ENCODE data around the gene DIPK1B. TPM values are rescaled to one million over a fixed set of nuclear protein-coding genes. Genes with fewer than 3 reads are reported as not detected.

Gene DIPK1B
- total RNA-seq, 1 experiment from 2014 or later: not detected

DNA sequence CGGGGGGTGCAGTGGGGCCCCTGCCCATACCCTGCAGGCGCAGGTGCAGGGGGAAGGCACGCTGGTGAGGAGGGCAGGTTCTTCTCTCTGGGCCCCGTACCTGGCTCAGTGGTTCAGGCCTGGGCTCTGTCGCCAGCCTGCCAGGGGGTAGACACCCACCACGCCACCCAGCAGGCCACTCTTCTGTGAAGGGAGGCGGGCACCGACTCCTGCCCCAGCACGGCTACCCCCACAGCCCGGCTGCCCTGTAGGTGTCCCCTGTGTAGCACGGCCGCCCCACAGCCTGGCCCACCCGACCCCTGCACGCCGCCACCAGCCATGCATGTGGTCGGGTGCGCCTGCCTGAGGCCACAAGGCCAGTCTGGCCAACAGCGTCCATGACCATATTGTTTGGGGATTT is 34.2 kb downstream of the DIPK1B start:
- H3K36me3 Mint-ChIP-seq (ENCODE audit: insufficient read depth, unreplicated experiment): no peaks in the 10 kb centered on the region
- TF ChIP-seq CTCF (IDR thresholded peaks at IDR 0.05; ENCODE audit: unreplicated experiment): no peak
- no peak overlapping the region for H3K27ac Mint-ChIP-seq (ENCODE audit: low read depth, unreplicated experiment)
- ChIA-PET POLR2A (no interaction called here), CTCF (interaction anchor here (0.5 kb wide), 1 partner anchor 347 kb away, joined by 3 read pairs; the partner anchor contains the start of gene SNAPC4)
- H3K27me3 Mint-ChIP-seq (ENCODE audit: insufficient read depth, unreplicated experiment): peaks cover 24% of the 10 kb centered on the region
- H3K4me1 Mint-ChIP-seq (ENCODE audit: insufficient read depth, unreplicated experiment): no peaks in the 10 kb centered on the region
- DNase-seq (ENCODE audit: unreplicated experiment): no peak
- peaks cover 2% of the 10 kb centered on the region for H3K9me3 Mint-ChIP-seq (ENCODE audit: unreplicated experiment)
- H3K4me3 Mint-ChIP-seq (ENCODE audit: unreplicated experiment): no peak overlapping the region
- intact Hi-C loops (cut with micrococcal nuclease): no loop called here
- no TSS peak for BruUV-seq (replicated peaks)

DNA sequence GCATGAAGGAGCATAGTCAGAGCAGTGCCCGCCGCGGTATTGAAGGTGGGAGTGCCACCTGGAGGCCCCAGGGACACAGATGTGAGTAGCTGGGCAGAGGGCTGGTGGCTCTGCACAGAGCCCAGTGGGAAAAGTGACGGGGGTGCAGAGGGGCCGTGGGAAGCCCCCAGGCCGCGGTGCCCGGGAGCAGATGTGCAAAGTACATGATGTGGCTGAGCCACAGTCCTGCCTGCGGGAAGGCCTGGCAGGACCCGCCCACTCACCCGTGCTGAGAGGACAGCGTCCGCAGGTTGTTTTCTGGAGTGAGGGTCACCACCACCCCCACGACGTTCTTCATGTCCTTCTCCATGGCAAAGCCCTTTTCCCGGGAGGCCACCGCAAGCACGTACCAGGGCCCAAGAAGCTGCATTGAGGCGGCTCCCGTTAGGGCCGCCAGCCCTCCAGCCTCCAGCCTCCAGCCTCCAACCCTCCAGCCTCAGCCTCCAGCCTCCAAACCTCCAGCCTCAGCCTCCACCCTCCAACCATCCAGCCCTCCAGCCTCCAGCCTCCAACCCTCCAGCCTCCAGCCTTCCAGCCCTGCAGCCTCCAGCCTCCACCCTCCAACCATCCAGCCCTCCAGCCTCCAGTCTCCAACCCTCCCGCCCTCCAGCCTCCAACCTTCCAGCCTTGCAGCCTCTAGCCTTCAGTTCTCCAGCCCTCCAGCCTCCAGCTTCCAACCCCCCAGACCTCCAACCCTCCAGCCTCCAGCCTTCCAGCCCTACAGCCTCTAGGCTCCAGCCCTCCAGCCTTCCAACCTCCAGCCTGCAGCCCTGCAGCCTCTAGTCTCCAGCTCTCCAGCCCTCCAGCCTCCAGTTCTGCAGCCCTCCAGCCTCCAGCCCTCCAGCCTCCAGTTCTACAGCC is 35.0 kb downstream of the DIPK1B start:
- POLR2A ChIA-PET: no interaction called here
- no peaks in the 10 kb centered on the region for H3K36me3 Mint-ChIP-seq (ENCODE audit: insufficient read depth, unreplicated experiment)
- no peak for TF ChIP-seq CTCF (IDR thresholded peaks at IDR 0.05; ENCODE audit: unreplicated experiment)

GRCh38 chr9:136748201-136748600 is 35.8 kb downstream of the DIPK1B start, which contains the start of gene LCN6:
Gene LCN6, minus strand, starts transcription at chr9:136748525. Its CDS starts 42 bp downstream, at chr9:136748483.
- CTCF ChIA-PET: interaction anchor here (0.5 to 0.6 kb wide), 2 partner anchors 9 to 212 kb away, joined by 3 read pairs; no protein-coding TSS in a partner anchor
- Mint-ChIP-seq H3K27me3 (ENCODE audit: insufficient read depth, unreplicated experiment) (peaks cover 21% of the 10 kb centered on the region), H3K27ac (ENCODE audit: low read depth, unreplicated experiment) (no peak within 1 kb of the TSS), H3K4me1 (ENCODE audit: insufficient read depth, unreplicated experiment) (no peaks in the 10 kb centered on the region), H3K9me3 (ENCODE audit: unreplicated experiment) (peaks cover 15% of the 10 kb centered on the region), H3K4me3 (ENCODE audit: unreplicated experiment) (no peak within 1 kb of the TSS), H3K36me3 (ENCODE audit: insufficient read depth, unreplicated experiment) (no peaks in the 10 kb centered on the region)
- BruUV-seq (replicated peaks): no TSS peak
- no peak for TF ChIP-seq CTCF (IDR thresholded peaks at IDR 0.05; ENCODE audit: unreplicated experiment)
- intact Hi-C loops (cut with micrococcal nuclease): no loop called here
- DNase-seq (ENCODE audit: unreplicated experiment): no peak
- POLR2A ChIA-PET: no interaction called here

More for the DNA sequence above, 35.0 kb downstream of the DIPK1B start:
- no TSS peak for BruUV-seq (replicated peaks)
- H3K27ac Mint-ChIP-seq (ENCODE audit: low read depth, unreplicated experiment): no peak overlapping the region
- H3K9me3 Mint-ChIP-seq (ENCODE audit: unreplicated experiment): peaks cover 10% of the 10 kb centered on the region
- no peak for DNase-seq (ENCODE audit: unreplicated experiment)
- H3K4me3 Mint-ChIP-seq (ENCODE audit: unreplicated experiment): no peak overlapping the region
- intact Hi-C loops (cut with micrococcal nuclease): no loop called here
- no peaks in the 10 kb centered on the region for H3K4me1 Mint-ChIP-seq (ENCODE audit: insufficient read depth, unreplicated experiment)
- CTCF ChIA-PET: interaction anchor here (0.5 to 0.6 kb wide), 2 partner anchors 10 to 429 kb away, joined by 3 read pairs; no protein-coding TSS in a partner anchor
- H3K27me3 Mint-ChIP-seq (ENCODE audit: insufficient read depth, unreplicated experiment): peaks cover 29% of the 10 kb centered on the region

Data from MCF 10A (cell line).